Immature natural killer cell (primary cell): ENCODE data around the gene NUDT13. TPM values are rescaled to one million over a fixed set of nuclear protein-coding genes. Genes with fewer than 3 reads are reported as not detected.
"Not testable (repeated sequence)": the region's sequence is repeated elsewhere in the genome, so short reads cannot be mapped to it uniquely, and the experiment has no call there.

Experiments used
- DNase-seq, 3 donors: peaks; one replicate each; pipeline ENCODE4 v3.0.0; 2022; ENCODE audit warnings: mixed read lengths in 1 of 3
- H3K27ac Mint-ChIP-seq, 6 donors: one replicate each; pipeline ENCODE4 v1.8.0; 2020; ENCODE audit warnings: mixed read lengths in 6 of 6, mild to moderate bottlenecking in 5 of 6, inconsistent platforms in 4 of 6, moderate library complexity in 3 of 6
- H3K27me3 Mint-ChIP-seq, 3 donors: one replicate each; pipeline ENCODE4 v1.8.0; 2020 to 2021; ENCODE audit warnings: low read depth in 3 of 3, mild to moderate bottlenecking in 3 of 3, mixed read lengths in 3 of 3, moderate library complexity in 3 of 3, inconsistent platforms in 1 of 3
- H3K36me3 Mint-ChIP-seq, 3 donors: one replicate each; pipeline ENCODE4 v1.8.0; 2020; ENCODE audit warnings: mixed read lengths in 3 of 3, inconsistent platforms in 2 of 3, mild to moderate bottlenecking in 2 of 3
- H3K4me1 Mint-ChIP-seq, 2 donors: one replicate each; pipeline ENCODE4 v1.8.0; 2020; ENCODE audit warnings: inconsistent platforms in 2 of 2, mild to moderate bottlenecking in 2 of 2, mixed read lengths in 2 of 2, moderate library complexity in 1 of 2
- H3K4me3 Mint-ChIP-seq, 5 donors: one replicate each; pipeline ENCODE4 v1.8.0; 2020; ENCODE audit warnings: mild to moderate bottlenecking in 5 of 5, mixed read lengths in 5 of 5, inconsistent platforms in 3 of 5, moderate library complexity in 3 of 5
- H3K9me3 Mint-ChIP-seq, 6 donors: one replicate each; pipeline ENCODE4 v1.8.0; 2020; ENCODE audit warnings: mild to moderate bottlenecking in 6 of 6, mixed read lengths in 6 of 6, inconsistent platforms in 4 of 6, moderate library complexity in 3 of 6
- polyA plus RNA-seq, 3 donors: library from polyadenylated mRNA; unstranded; fragments of 300-500 nt; fragmentation: Illumina TruSeq; gene quantifications; one replicate each; pipeline ENCODE4 v1.2.3, GENCODE V29; 2021

NUDT13 gene
- polyA plus RNA-seq, 3 donors from 2014 or later: 0.77 to 1.2 TPM; not detected in 1

GRCh38 chr10:73117976-73118743, 7.9 kb downstream of the NUDT13 start:
- no peaks in the 10 kb centered on the region for H3K4me1 Mint-ChIP-seq
- no peaks in the 10 kb centered on the region for H3K36me3 Mint-ChIP-seq
- no peaks in the 10 kb centered on the region for H3K27me3 Mint-ChIP-seq
- H3K9me3 Mint-ChIP-seq: no peaks in the 10 kb centered on the region
- no peak overlapping the region for H3K4me3 Mint-ChIP-seq
- no peak for DNase-seq
- H3K27ac Mint-ChIP-seq: no peak overlapping the region

- no peak overlapping the region for H3K27ac Mint-ChIP-seq
- H3K4me1 Mint-ChIP-seq: no peaks in the 10 kb centered on the region
- H3K36me3 Mint-ChIP-seq: no peaks in the 10 kb centered on the region
- no peaks in the 10 kb centered on the region for H3K9me3 Mint-ChIP-seq
- H3K4me3 Mint-ChIP-seq: no peak overlapping the region
- H3K27me3 Mint-ChIP-seq: no peaks in the 10 kb centered on the region
- no peak for DNase-seq
Observed at GRCh38 chr10:73119457-73119856, 9.2 kb downstream of the NUDT13 start.

GRCh38 chr10:73119952-73120351, 9.7 kb downstream of the NUDT13 start:
- Mint-ChIP-seq H3K27me3 (no peaks in the 10 kb centered on the region), H3K4me3 (no peak overlapping the region), H3K4me1 (no peaks in the 10 kb centered on the region), H3K27ac (no peak overlapping the region), H3K9me3 (no peaks in the 10 kb centered on the region), H3K36me3 (no peaks in the 10 kb centered on the region)
- DNase-seq: no peak

GRCh38 chr10:73126343-73126742, 16.1 kb downstream of the NUDT13 start:
- Mint-ChIP-seq H3K36me3 (peaks cover 9 to 16% (median 11%) of the 10 kb centered on the region in 3 donors), H3K9me3 (no peaks in the 10 kb centered on the region), H3K27me3 (no peaks in the 10 kb centered on the region), H3K27ac (peak overlapping the region in 2 of 6 donors; percentile 20 to 46), H3K4me3 (no peak overlapping the region), H3K4me1 (no peaks in the 10 kb centered on the region)
- no peak for DNase-seq

- no peak overlapping the region for H3K4me3 Mint-ChIP-seq
- DNase-seq: no peak
- no peak overlapping the region for H3K27ac Mint-ChIP-seq
- H3K36me3 Mint-ChIP-seq: peaks cover 25 to 32% (median 30%) of the 10 kb centered on the region in 3 donors
- H3K4me1 Mint-ChIP-seq: no peaks in the 10 kb centered on the region
- no peaks in the 10 kb centered on the region for H3K9me3 Mint-ChIP-seq
- H3K27me3 Mint-ChIP-seq: no peaks in the 10 kb centered on the region
Observed at GRCh38 chr10:73131301-73131700, 21.0 kb downstream of the NUDT13 start.

GRCh38 chr10:73131913-73132686, 21.8 kb downstream of the NUDT13 start:
- Mint-ChIP-seq H3K27me3 (no peaks in the 10 kb centered on the region), H3K36me3 (peaks cover 25 to 33% (median 32%) of the 10 kb centered on the region in 3 donors), H3K4me3 (no peak overlapping the region)

GRCh38 chr10:73134727-73135126, 24.5 kb downstream of the NUDT13 start:
- no peaks in the 10 kb centered on the region for H3K4me1 Mint-ChIP-seq
- H3K27ac Mint-ChIP-seq: no peak overlapping the region
- H3K9me3 Mint-ChIP-seq: no peaks in the 10 kb centered on the region
- H3K36me3 Mint-ChIP-seq: peaks cover 26 to 46% (median 40%) of the 10 kb centered on the region in 3 donors
- no peaks in the 10 kb centered on the region for H3K27me3 Mint-ChIP-seq
- no peak for DNase-seq
- H3K4me3 Mint-ChIP-seq: no peak overlapping the region

More at GRCh38 chr10:73131913-73132686, 21.8 kb downstream of the NUDT13 start:
- no peaks in the 10 kb centered on the region for H3K4me1 Mint-ChIP-seq
- no peaks in the 10 kb centered on the region for H3K9me3 Mint-ChIP-seq
- DNase-seq: no peak
- no peak overlapping the region for H3K27ac Mint-ChIP-seq

- no peak overlapping the region for H3K27ac Mint-ChIP-seq
- peaks cover 24 to 43% (median 35%) of the 10 kb centered on the region in 3 donors for H3K36me3 Mint-ChIP-seq
Observed at GRCh38 chr10:73136627-73137026, 26.4 kb downstream of the NUDT13 start.

GRCh38 chr10:73139251-73139650, 29.0 kb downstream of the NUDT13 start:
- Mint-ChIP-seq H3K27ac (no peak overlapping the region), H3K9me3 (no peaks in the 10 kb centered on the region), H3K4me3 (no peak overlapping the region), H3K27me3 (no peaks in the 10 kb centered on the region), H3K4me1 (no peaks in the 10 kb centered on the region), H3K36me3 (peaks cover 19 to 47% (median 31%) of the 10 kb centered on the region in 3 donors)
- no peak for DNase-seq

More at GRCh38 chr10:73136627-73137026, 26.4 kb downstream of the NUDT13 start:
- no peak overlapping the region for H3K4me3 Mint-ChIP-seq
- no peaks in the 10 kb centered on the region for H3K4me1 Mint-ChIP-seq
- H3K27me3 Mint-ChIP-seq: no peaks in the 10 kb centered on the region
- no peaks in the 10 kb centered on the region for H3K9me3 Mint-ChIP-seq
- no peak for DNase-seq

- no peak overlapping the region for H3K4me3 Mint-ChIP-seq
- H3K4me1 Mint-ChIP-seq: no peaks in the 10 kb centered on the region
- peaks cover 19 to 40% (median 29%) of the 10 kb centered on the region in 3 donors for H3K36me3 Mint-ChIP-seq
- H3K27me3 Mint-ChIP-seq: no peaks in the 10 kb centered on the region
- DNase-seq: no peak
- H3K27ac Mint-ChIP-seq: no peak overlapping the region
- H3K9me3 Mint-ChIP-seq: no peaks in the 10 kb centered on the region
Observed at GRCh38 chr10:73141603-73142002, 31.3 kb downstream of the NUDT13 start.

- H3K27ac Mint-ChIP-seq, H3K27me3 Mint-ChIP-seq, H3K4me1 Mint-ChIP-seq, H3K4me3 Mint-ChIP-seq, H3K9me3 Mint-ChIP-seq, DNase-seq: not testable (repeated sequence)
- H3K36me3 Mint-ChIP-seq: peaks cover 25 to 36% (median 32%) of the 10 kb centered on the region in 3 donors
Observed at GRCh38 chr10:73150633-73151413, 40.6 kb downstream of the NUDT13 start.

- H3K36me3 Mint-ChIP-seq: peaks cover 32 to 45% (median 36%) of the 10 kb centered on the region in 3 donors
Observed at GRCh38 chr10:73152009-73152408, 41.8 kb downstream of the NUDT13 start.

GRCh38 chr10:73156054-73156453, 45.8 kb downstream of the NUDT13 start:
- Mint-ChIP-seq H3K4me1 (peaks cover 3 to 14% of the 10 kb centered on the region in 2 donors), H3K9me3 (no peaks in the 10 kb centered on the region), H3K27ac (no peak overlapping the region), H3K36me3 (peaks cover 26 to 35% (median 27%) of the 10 kb centered on the region in 3 donors), H3K27me3 (peaks cover 0 to 6% (median 0%) of the 10 kb centered on the region in 3 donors), H3K4me3 (no peak overlapping the region)
- no peak for DNase-seq

More at GRCh38 chr10:73152009-73152408, 41.8 kb downstream of the NUDT13 start:
- Mint-ChIP-seq H3K27ac (no peak overlapping the region), H3K4me3 (no peak overlapping the region), H3K9me3 (no peaks in the 10 kb centered on the region), H3K4me1 (peaks cover 0 to 3% of the 10 kb centered on the region in 2 donors), H3K27me3 (peaks cover 0 to 6% (median 0%) of the 10 kb centered on the region in 3 donors)
- no peak for DNase-seq
